ENCODE results near the gene BLACAT1.
A peak's percentile ranks its signal among the peaks of the same experiment; 100 is the strongest.
"Not testable (repeated sequence)": the region's sequence is repeated elsewhere in the genome, so short reads cannot be mapped to it uniquely, and the experiment has no call there.

Gene BLACAT1

GRCh38 chr1:205442051-205442725, 13.7 kb downstream of the BLACAT1 start:
- DNase-seq (ENCODE audit: low read depth in 2 of 3, low spot score in 1 of 3), result no peak

- no peak for DNase-seq (ENCODE audit: low read depth in 2 of 3, low spot score in 1 of 3)
Observed at GRCh38 chr1:205441716-205442050, 14.2 kb downstream of the BLACAT1 start.

GRCh38 chr1:205441318-205441633, 14.6 kb downstream of the BLACAT1 start:
- DNase-seq (ENCODE audit: low read depth in 2 of 3, low spot score in 1 of 3), result no peak

- peak; percentile 51 to 62 (median 52) for DNase-seq (ENCODE audit: low read depth in 2 of 3, low spot score in 1 of 3)
Observed at GRCh38 chr1:205440476-205441317, 15.1 kb downstream of the BLACAT1 start.

GRCh38 chr1:205440121-205440475, 15.7 kb downstream of the BLACAT1 start:
- DNase-seq (ENCODE audit: low read depth in 2 of 3, low spot score in 1 of 3), result no peak

GRCh38 chr1:205438213-205439158, 17.4 kb downstream of the BLACAT1 start:
- no peak for DNase-seq (ENCODE audit: low read depth in 2 of 3, low spot score in 1 of 3)

GRCh38 chr1:205437570-205437969, 18.3 kb downstream of the BLACAT1 start:
- no peak for DNase-seq (ENCODE audit: low read depth in 2 of 3, low spot score in 1 of 3)

GRCh38 chr1:205436776-205437410, 19.0 kb downstream of the BLACAT1 start:
- no peak for DNase-seq (ENCODE audit: low read depth in 2 of 3, low spot score in 1 of 3)

- no peak for DNase-seq (ENCODE audit: low read depth in 2 of 3, low spot score in 1 of 3)
Observed at GRCh38 chr1:205435578-205436573, 20.0 kb downstream of the BLACAT1 start.

- no peak for DNase-seq (ENCODE audit: low read depth in 2 of 3, low spot score in 1 of 3)
Observed at GRCh38 chr1:205434738-205435137, 21.1 kb downstream of the BLACAT1 start.

- not testable (repeated sequence) for DNase-seq (ENCODE audit: low read depth in 2 of 3, low spot score in 1 of 3)
Observed at GRCh38 chr1:205432692-205433091, 23.2 kb downstream of the BLACAT1 start.

- DNase-seq (ENCODE audit: low read depth in 2 of 3, low spot score in 1 of 3), result no peak
Observed at GRCh38 chr1:205432116-205432515, 23.7 kb downstream of the BLACAT1 start.

- DNase-seq (ENCODE audit: low read depth in 2 of 3, low spot score in 1 of 3), result peak; percentile 21 to 42 (median 39)
Observed at GRCh38 chr1:205430696-205431305, 25.0 kb downstream of the BLACAT1 start.

GRCh38 chr1:205429762-205430695, 25.8 kb downstream of the BLACAT1 start:
- DNase-seq (ENCODE audit: low read depth in 2 of 3, low spot score in 1 of 3), result no peak

- DNase-seq (ENCODE audit: low read depth in 2 of 3, low spot score in 1 of 3), result no peak
Observed at GRCh38 chr1:205424901-205425600, 30.8 kb downstream of the BLACAT1 start.

GRCh38 chr1:205423814-205424399, 31.9 kb downstream of the BLACAT1 start:
- DNase-seq (ENCODE audit: low read depth in 2 of 3, low spot score in 1 of 3), result no peak

GRCh38 chr1:205422993-205423642, 32.7 kb downstream of the BLACAT1 start:
- no peak for DNase-seq (ENCODE audit: low read depth in 2 of 3, low spot score in 1 of 3)

Measured in stimulated activated CD4-positive, alpha-beta T cell treated with anti-CD3 and anti-CD28 coated beads, Interleukin-12 subunit alpha, Interleukin-12 subunit beta, amount 100 ng/mL, for 48 hours (primary cell).